CD8-positive, alpha-beta memory T cell (primary cell): Measurements from ENCODE around the gene EHD3. TPM values are rescaled to one million over a fixed set of nuclear protein-coding genes. Genes with fewer than 3 reads are reported as not detected.
"Not testable (repeated sequence)": the region's sequence is repeated elsewhere in the genome, so short reads cannot be mapped to it uniquely, and the experiment has no call there.

Source experiments
- CTCF ChIA-PET: fragments of 350-600 bp; sonication (Branson Sonifier 250); formaldehyde crosslinking; loops from one replicate; lab custom pipeline; 2021; ENCODE audit warnings: antibody characterized with exemption; lab: Charles Lee
- POLR2A ChIA-PET: fragments of 350-600 bp; sonication (Branson Sonifier 250); formaldehyde crosslinking; loops from one replicate; lab custom pipeline; 2021; ENCODE audit warnings: antibody characterized with exemption; lab: Charles Lee
- DNase-seq, 5 donors: peaks; one replicate each; pipeline versions ENCODE4 v3.0.0 to v3.0.0-alpha.2; 2020 to 2022; ENCODE audit warnings: mixed read lengths in 1 of 5
- H3K27ac ChIP-seq: one replicate; pipeline ENCODE4 v1.7.0; 2013; ENCODE audit warnings: low read depth, mild to moderate bottlenecking, low read length, moderate library complexity
- H3K27me3 ChIP-seq: 2 replicates; pipeline ENCODE4 v1.7.0; 2013; ENCODE audit warnings: low read length, mild to moderate bottlenecking; ENCODE audit not compliant: insufficient read depth, poor library complexity, severe bottlenecking
- H3K36me3 ChIP-seq: 2 replicates; pipeline ENCODE4 v1.7.0; 2013; ENCODE audit warnings: mild to moderate bottlenecking, low read length, moderate library complexity; ENCODE audit not compliant: insufficient read depth
- H3K4me1 ChIP-seq: 2 replicates; pipeline ENCODE4 v1.7.0; 2013; ENCODE audit warnings: mild to moderate bottlenecking, low read length, moderate library complexity; ENCODE audit not compliant: insufficient read depth
- H3K4me3 ChIP-seq: 2 replicates; pipeline ENCODE4 v1.7.0; 2013; ENCODE audit warnings: mild to moderate bottlenecking, low read length
- H3K9me3 ChIP-seq: 2 replicates; pipeline ENCODE4 v1.7.0; 2013; ENCODE audit warnings: mild to moderate bottlenecking, low read length
- H3K27ac Mint-ChIP-seq, 8 donors: one replicate each; pipeline ENCODE4 v1.8.0; 2020 to 2021; ENCODE audit warnings: mixed read lengths in 8 of 8, mild to moderate bottlenecking in 6 of 8, inconsistent platforms in 3 of 8, moderate library complexity in 3 of 8
- H3K27me3 Mint-ChIP-seq, 2 donors: one replicate each; pipeline ENCODE4 v1.8.0; 2020 to 2021; ENCODE audit warnings: mixed read lengths in 2 of 2, mild to moderate bottlenecking in 1 of 2, moderate library complexity in 1 of 2
- H3K36me3 Mint-ChIP-seq, 3 donors: one replicate each; pipeline ENCODE4 v1.8.0; 2020 to 2021; ENCODE audit warnings: mixed read lengths in 3 of 3, inconsistent platforms in 1 of 3, mild to moderate bottlenecking in 1 of 3
- H3K4me1 Mint-ChIP-seq, 3 donors: one replicate each; pipeline ENCODE4 v1.8.0; 2020 to 2021; ENCODE audit warnings: mixed read lengths in 3 of 3, inconsistent platforms in 1 of 3, mild to moderate bottlenecking in 1 of 3
- H3K4me3 Mint-ChIP-seq, 7 donors: one replicate each; pipeline ENCODE4 v1.8.0; 2020 to 2021; ENCODE audit warnings: mixed read lengths in 7 of 7, mild to moderate bottlenecking in 6 of 7, moderate library complexity in 4 of 7, inconsistent platforms in 2 of 7
- H3K9me3 Mint-ChIP-seq, 5 donors: one replicate each; pipeline ENCODE4 v1.8.0; 2020 to 2022; ENCODE audit warnings: mixed read lengths in 5 of 5, mild to moderate bottlenecking in 3 of 5, moderate library complexity in 2 of 5, inconsistent platforms in 1 of 5
- polyA plus RNA-seq: library from polyadenylated mRNA; unstranded; fragments of 300-500 nt; fragmentation: Illumina TruSeq; gene quantifications from one replicate; pipeline ENCODE4 v1.2.3, GENCODE V29; 2021
- total RNA-seq, 2 experiments: library from RNA; stranded (reverse); gene quantifications; one replicate each; pipeline ENCODE4 v1.2.3, GENCODE V29; 2021

EHD3 gene
- total and polyA plus RNA-seq, 3 experiments from 2014 or later = 2.3 to 4.3 (median 2.3) TPM

DNA sequence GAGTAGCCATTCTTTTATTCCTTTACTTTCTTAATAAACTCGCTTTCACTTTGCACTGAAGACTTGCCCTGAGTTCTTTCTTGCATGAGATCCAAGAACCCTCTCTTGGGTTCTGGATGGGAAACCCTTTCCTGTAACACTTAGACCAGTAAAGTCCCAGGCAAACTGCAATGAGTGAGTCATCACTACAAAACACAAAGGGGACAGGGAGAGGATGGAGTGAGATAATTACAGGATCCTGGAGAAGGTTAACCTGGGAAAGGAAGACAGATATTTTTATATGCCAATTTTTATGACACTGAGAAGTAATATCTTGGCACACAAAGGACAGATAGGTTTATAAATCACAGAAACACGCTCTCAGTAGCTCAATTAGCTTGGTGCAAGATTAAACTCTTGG lies 48.7 kb downstream of the EHD3 start:
- ChIA-PET POLR2A (no interaction called here), CTCF (no interaction called here)
- Mint-ChIP-seq H3K27me3 (peaks cover 0 to 11% of the 10 kb centered on the region in 2 donors), H3K36me3 (no peaks in the 10 kb centered on the region), H3K9me3 (no peaks in the 10 kb centered on the region), H3K4me3 (no peak overlapping the region), H3K27ac (no peak overlapping the region), H3K4me1 (no peaks in the 10 kb centered on the region)
- Histone ChIP-seq H3K27me3 (no peaks in the 10 kb centered on the region), H3K36me3 (no peaks in the 10 kb centered on the region), H3K4me3 (no peak overlapping the region), H3K4me1 (no peaks in the 10 kb centered on the region), H3K27ac (no peak overlapping the region), H3K9me3 (no peaks in the 10 kb centered on the region)
- DNase-seq = no peak

DNA sequence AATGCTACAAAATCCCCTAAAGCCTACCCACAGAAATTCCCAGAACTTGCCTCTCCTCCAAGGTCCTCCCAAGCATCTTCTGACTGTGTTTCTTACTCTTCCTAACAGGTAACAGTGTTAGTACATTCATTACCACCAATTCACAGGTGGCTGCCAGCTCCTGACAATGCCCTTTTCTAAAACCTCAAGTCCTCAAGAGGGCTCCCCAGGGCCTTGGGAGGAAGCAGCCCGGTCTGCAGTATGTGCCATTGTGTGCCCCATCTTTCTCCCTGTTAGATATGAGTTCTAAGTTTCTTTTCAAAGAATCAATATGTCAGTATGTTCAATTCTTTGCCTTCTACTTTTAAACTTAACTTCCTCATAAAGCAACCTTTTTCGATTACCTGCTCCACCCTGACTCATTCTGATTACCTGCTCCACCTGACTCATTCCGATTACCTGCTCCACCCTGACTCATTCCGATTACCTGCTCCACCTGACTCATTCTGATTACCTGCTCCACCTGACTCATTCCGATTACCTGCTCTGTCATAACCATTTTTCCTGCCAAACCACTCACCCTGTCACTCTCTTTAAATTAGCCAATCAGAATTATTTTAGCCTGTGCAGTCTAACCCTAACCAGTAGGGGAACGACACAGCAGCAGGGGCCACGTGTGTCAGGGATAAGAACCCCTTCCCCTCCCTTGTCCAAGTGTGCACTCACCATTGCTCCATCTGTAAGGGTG lies 49.4 kb downstream of the EHD3 start:
- H3K4me1 Mint-ChIP-seq, H3K27me3 ChIP-seq, H3K27ac ChIP-seq, CTCF ChIA-PET, H3K9me3 Mint-ChIP-seq, H3K36me3 Mint-ChIP-seq, H3K27ac Mint-ChIP-seq, DNase-seq, H3K4me3 ChIP-seq, H3K36me3 ChIP-seq, H3K9me3 ChIP-seq, H3K4me1 ChIP-seq, H3K4me3 Mint-ChIP-seq, POLR2A ChIA-PET: not testable (repeated sequence)
- peaks cover 0 to 11% of the 10 kb centered on the region in 2 donors for H3K27me3 Mint-ChIP-seq

DNA sequence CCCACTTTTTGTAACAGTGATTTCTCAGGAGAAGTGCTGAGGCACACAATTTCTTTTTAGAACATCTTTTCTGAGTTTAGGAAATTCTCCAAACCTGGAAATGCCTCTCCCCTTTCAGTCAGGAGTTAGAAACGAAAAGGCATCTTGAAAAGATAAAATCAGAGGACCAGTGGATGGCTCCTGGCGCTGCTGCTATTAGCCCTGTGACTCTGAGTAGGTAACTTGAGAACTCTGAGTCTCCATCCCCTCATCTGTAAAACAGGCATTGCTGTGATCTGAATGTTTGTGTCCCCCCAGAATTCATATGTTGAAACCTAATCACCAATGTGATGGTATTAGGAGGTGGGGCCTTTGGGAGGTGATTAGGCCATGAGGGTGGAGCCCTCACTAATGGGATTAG lies 50.2 kb downstream of the EHD3 start:
- Histone ChIP-seq H3K27ac (no peak overlapping the region), H3K27me3 (no peaks in the 10 kb centered on the region), H3K9me3 (no peaks in the 10 kb centered on the region), H3K4me1 (no peaks in the 10 kb centered on the region), H3K36me3 (no peaks in the 10 kb centered on the region), H3K4me3 (no peak overlapping the region)
- Mint-ChIP-seq H3K36me3 (no peaks in the 10 kb centered on the region), H3K27me3 (peaks cover 0 to 7% of the 10 kb centered on the region in 2 donors), H3K4me1 (no peaks in the 10 kb centered on the region), H3K27ac (no peak overlapping the region), H3K9me3 (no peaks in the 10 kb centered on the region), H3K4me3 (no peak overlapping the region)
- ChIA-PET POLR2A (no interaction called here), CTCF (no interaction called here)
- DNase-seq = no peak

- Histone ChIP-seq H3K36me3 (no peaks in the 10 kb centered on the region), H3K9me3 (no peaks in the 10 kb centered on the region), H3K4me3 (no peak overlapping the region), H3K4me1 (no peaks in the 10 kb centered on the region), H3K27ac (no peak overlapping the region), H3K27me3 (no peaks in the 10 kb centered on the region)
- H3K27me3 Mint-ChIP-seq = no peaks in the 10 kb centered on the region
- DNase-seq = no peak
- H3K4me1 Mint-ChIP-seq = no peaks in the 10 kb centered on the region
- H3K36me3 Mint-ChIP-seq = no peaks in the 10 kb centered on the region
- no peak overlapping the region for H3K4me3 Mint-ChIP-seq
- ChIA-PET POLR2A (no interaction called here), CTCF (interaction anchor here (0.7 kb wide), 1 partner anchor 22 kb away, joined by 3 read pairs; no protein-coding TSS in a partner anchor)
- H3K27ac Mint-ChIP-seq = no peak overlapping the region
- H3K9me3 Mint-ChIP-seq = peaks cover 0 to 2% (median 0%) of the 10 kb centered on the region in 5 donors
Observed at GRCh38 chr2:31286230-31286629, 52.3 kb downstream of the EHD3 start.

DNA sequence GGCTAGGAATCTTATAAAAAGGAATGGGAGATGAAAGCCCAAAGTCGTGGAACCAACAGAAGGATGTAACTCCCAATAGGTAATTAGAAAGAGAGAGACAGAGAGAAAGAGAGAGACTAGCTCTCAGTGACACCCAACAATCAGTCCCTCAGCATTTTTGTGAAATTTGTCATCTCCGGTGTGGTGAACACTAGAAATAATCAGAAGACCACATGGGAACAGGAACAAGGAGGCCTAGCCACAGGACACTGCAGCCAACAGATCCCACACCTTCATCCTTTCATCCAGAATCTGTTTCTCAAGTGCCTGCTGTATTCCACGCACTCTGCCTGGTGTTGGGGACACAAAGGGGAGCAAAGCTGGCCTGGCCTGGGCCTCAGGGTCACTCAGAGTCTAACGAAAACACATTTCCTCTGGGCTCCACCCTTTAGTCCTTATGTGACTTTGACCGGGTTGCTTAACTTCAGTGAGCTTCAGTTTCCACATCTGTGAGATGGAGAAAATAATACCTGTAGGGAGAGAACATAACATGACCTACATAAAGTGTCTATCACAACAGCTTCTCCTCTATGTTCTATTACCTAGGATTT lies 53.1 kb downstream of the EHD3 start:
- no peaks in the 10 kb centered on the region for H3K27me3 ChIP-seq
- no peaks in the 10 kb centered on the region for H3K9me3 ChIP-seq
- H3K4me1 Mint-ChIP-seq = no peaks in the 10 kb centered on the region
- no peaks in the 10 kb centered on the region for H3K36me3 Mint-ChIP-seq
- no peak overlapping the region for H3K4me3 Mint-ChIP-seq
- H3K9me3 Mint-ChIP-seq = peaks cover 0 to 4% (median 0%) of the 10 kb centered on the region in 5 donors
- H3K4me3 ChIP-seq = no peak overlapping the region
- POLR2A ChIA-PET = no interaction called here
- CTCF ChIA-PET = no interaction called here
- H3K36me3 ChIP-seq = no peaks in the 10 kb centered on the region
- no peaks in the 10 kb centered on the region for H3K27me3 Mint-ChIP-seq
- peak overlapping the region in 1 of 8 donors; percentile 20 for H3K27ac Mint-ChIP-seq
- DNase-seq = no peak
- no peaks in the 10 kb centered on the region for H3K4me1 ChIP-seq
- H3K27ac ChIP-seq = no peak overlapping the region

DNA sequence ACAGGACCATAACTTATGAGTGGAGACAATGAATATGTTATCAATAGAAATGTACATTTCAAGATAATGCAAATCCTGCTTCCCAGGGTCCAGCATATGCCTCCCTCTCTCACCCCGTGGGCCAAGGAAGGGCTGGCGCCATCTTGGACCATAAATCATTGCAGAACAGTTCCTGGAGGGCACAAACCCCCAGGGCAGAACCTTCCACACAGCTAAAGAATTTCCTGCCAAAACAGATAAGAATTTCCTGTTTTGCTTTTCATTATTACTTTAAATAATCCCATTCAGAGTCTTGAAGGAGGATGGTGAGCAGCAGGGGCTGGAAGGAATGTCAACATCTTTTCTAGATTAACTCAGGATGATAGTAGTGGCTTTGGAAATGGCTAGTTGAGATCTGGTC lies 53.7 kb downstream of the EHD3 start:
- Mint-ChIP-seq H3K4me3 (no peak overlapping the region), H3K36me3 (no peaks in the 10 kb centered on the region), H3K27me3 (no peaks in the 10 kb centered on the region), H3K9me3 (peaks cover 0 to 4% (median 0%) of the 10 kb centered on the region in 5 donors), H3K27ac (no peak overlapping the region), H3K4me1 (no peaks in the 10 kb centered on the region)
- CTCF ChIA-PET = no interaction called here
- POLR2A ChIA-PET = no interaction called here
- H3K4me1 ChIP-seq = no peaks in the 10 kb centered on the region
- no peaks in the 10 kb centered on the region for H3K36me3 ChIP-seq
- no peak overlapping the region for H3K27ac ChIP-seq
- no peaks in the 10 kb centered on the region for H3K9me3 ChIP-seq
- H3K4me3 ChIP-seq = no peak overlapping the region
- no peak for DNase-seq
- H3K27me3 ChIP-seq = no peaks in the 10 kb centered on the region

DNA sequence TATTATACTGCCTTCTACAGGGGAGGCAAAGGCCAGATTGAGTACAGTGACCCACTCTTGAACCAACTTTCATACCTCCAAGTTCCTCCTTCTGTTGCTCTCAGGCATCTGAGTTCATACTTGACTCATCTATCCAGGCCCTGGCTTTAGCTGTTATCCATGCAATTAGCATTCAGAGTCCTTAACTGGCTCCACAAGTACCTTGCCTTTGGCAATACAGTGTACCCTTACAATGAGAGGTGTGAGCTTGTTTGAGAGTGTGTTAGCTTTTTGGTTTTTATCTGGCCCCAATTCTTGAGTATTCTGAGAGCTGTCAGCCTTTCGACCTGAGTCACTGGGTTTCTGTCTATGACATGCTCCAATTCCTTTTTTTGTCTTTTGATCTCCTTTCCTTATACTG lies 60.2 kb downstream of the EHD3 start:
- ChIA-PET POLR2A (no interaction called here), CTCF (no interaction called here)
- peaks cover 3 to 7% of the 10 kb centered on the region in 2 donors for H3K27me3 Mint-ChIP-seq
- no peaks in the 10 kb centered on the region for H3K4me1 Mint-ChIP-seq
- no peak overlapping the region for H3K27ac Mint-ChIP-seq
- H3K36me3 Mint-ChIP-seq = no peaks in the 10 kb centered on the region
- DNase-seq = no peak
- H3K9me3 Mint-ChIP-seq = peaks cover 0 to 4% (median 0%) of the 10 kb centered on the region in 5 donors
- H3K4me3 Mint-ChIP-seq = no peak overlapping the region
- H3K4me1 ChIP-seq = no peaks in the 10 kb centered on the region
- no peaks in the 10 kb centered on the region for H3K9me3 ChIP-seq
- no peak overlapping the region for H3K27ac ChIP-seq
- no peak overlapping the region for H3K4me3 ChIP-seq
- H3K36me3 ChIP-seq = no peaks in the 10 kb centered on the region
- H3K27me3 ChIP-seq = no peaks in the 10 kb centered on the region

DNA sequence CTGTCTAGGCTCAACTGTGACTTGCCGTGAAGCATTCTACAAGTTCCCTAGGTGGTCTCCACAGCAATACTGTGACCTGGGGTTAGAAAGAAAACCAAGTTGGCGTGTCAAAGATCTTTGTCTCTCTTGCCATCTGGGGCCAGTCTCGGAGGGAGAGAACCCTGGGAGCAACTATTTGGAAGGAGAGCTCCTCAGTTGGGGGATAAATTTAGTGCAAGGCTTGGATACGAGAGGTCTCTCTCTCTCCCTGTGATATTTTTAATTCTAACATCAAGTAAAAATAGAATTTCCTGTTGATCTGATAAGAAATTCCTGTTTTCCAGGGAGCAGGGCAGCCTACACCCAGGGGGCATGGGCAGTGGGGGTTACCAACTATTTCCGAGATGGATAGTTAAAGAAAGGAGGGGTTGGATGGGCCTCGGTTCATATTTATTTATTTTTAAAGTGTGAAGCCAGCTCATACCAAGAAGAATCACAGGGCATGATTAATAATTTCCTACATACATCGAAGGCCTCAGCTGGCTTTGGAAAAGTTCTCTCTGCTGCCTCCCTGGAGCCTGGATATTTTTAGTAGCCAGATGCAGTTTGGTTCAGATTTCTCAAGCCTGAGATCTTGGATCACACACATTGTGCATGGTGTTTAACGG lies 62.8 kb downstream of the EHD3 start:
- ChIA-PET CTCF (no interaction called here), POLR2A (no interaction called here)
- H3K27ac Mint-ChIP-seq = no peak overlapping the region
- Histone ChIP-seq H3K36me3 (no peaks in the 10 kb centered on the region), H3K4me3 (no peak overlapping the region), H3K27me3 (no peaks in the 10 kb centered on the region), H3K27ac (no peak overlapping the region), H3K9me3 (no peaks in the 10 kb centered on the region), H3K4me1 (no peaks in the 10 kb centered on the region)
- no peaks in the 10 kb centered on the region for H3K36me3 Mint-ChIP-seq
- H3K27me3 Mint-ChIP-seq = peaks cover 3 to 9% of the 10 kb centered on the region in 2 donors
- H3K4me1 Mint-ChIP-seq = no peaks in the 10 kb centered on the region
- H3K9me3 Mint-ChIP-seq = no peaks in the 10 kb centered on the region
- H3K4me3 Mint-ChIP-seq = no peak overlapping the region
- DNase-seq = no peak
